ENCODE measurements around the gene CSH1.
A peak's percentile ranks its signal among the peaks of the same experiment; 100 is the strongest.
"Not testable (repeated sequence)": the region's sequence is repeated elsewhere in the genome, so short reads cannot be mapped to it uniquely, and the experiment has no call there.

Gene CSH1

GRCh38 chr17:63871646-63872365 is 24.6 kb downstream of the CSH1 start:
- not testable (repeated sequence) for FAIRE-seq; DNase-seq (ENCODE audit: insufficient read length, low spot score)

GRCh38 chr17:63870292-63870665 is 26.1 kb downstream of the CSH1 start:
- not testable (repeated sequence) for DNase-seq (ENCODE audit: insufficient read length, low spot score); FAIRE-seq

- not testable (repeated sequence) for DNase-seq (ENCODE audit: insufficient read length, low spot score); FAIRE-seq
Observed at GRCh38 chr17:63869491-63870291, 26.7 kb downstream of the CSH1 start.

GRCh38 chr17:63866625-63867024 is 29.7 kb downstream of the CSH1 start:
- not testable (repeated sequence) for FAIRE-seq; DNase-seq (ENCODE audit: insufficient read length, low spot score)

GRCh38 chr17:63859257-63859656 is 37.1 kb downstream of the CSH1 start:
- no peak for DNase-seq (ENCODE audit: insufficient read length, low spot score)
- FAIRE-seq, result no peak

- not testable (repeated sequence) for DNase-seq (ENCODE audit: insufficient read length, low spot score); FAIRE-seq
Observed at GRCh38 chr17:63856425-63856824, 39.9 kb downstream of the CSH1 start.

GRCh38 chr17:63855185-63855584 is 41.2 kb downstream of the CSH1 start:
- FAIRE-seq (no peak), DNase-seq (ENCODE audit: insufficient read length, low spot score) (no peak)

GRCh38 chr17:63854709-63855108 is 41.7 kb downstream of the CSH1 start:
- DNase-seq (ENCODE audit: insufficient read length, low spot score) (no peak), FAIRE-seq (no peak)

GRCh38 chr17:63853260-63853659 is 43.1 kb downstream of the CSH1 start:
- FAIRE-seq (no peak), DNase-seq (ENCODE audit: insufficient read length, low spot score) (no peak)

GRCh38 chr17:63850401-63850800 is 46.0 kb downstream of the CSH1 start:
- no peak for FAIRE-seq
- no peak for DNase-seq (ENCODE audit: insufficient read length, low spot score)

- peak; percentile 84 for FAIRE-seq
- peak; percentile 95 for DNase-seq (ENCODE audit: insufficient read length, low spot score)
Observed at GRCh38 chr17:63848834-63849689, 47.3 kb downstream of the CSH1 start.

- FAIRE-seq, result no peak
Observed at GRCh38 chr17:63847525-63848249, 48.7 kb downstream of the CSH1 start.

GRCh38 chr17:63845509-63845908 is 50.9 kb downstream of the CSH1 start:
- no peak for DNase-seq (ENCODE audit: insufficient read length, low spot score)
- no peak for FAIRE-seq

More at GRCh38 chr17:63847525-63848249, 48.7 kb downstream of the CSH1 start:
- DNase-seq (ENCODE audit: insufficient read length, low spot score), result no peak
